Pancreas (tissue), 10 donors: ENCODE measurements around the gene ADGRV1. TPM values are rescaled to one million over a fixed set of nuclear protein-coding genes. Genes with fewer than 3 reads are reported as not detected.

Source experiments
- ATAC-seq, 4 donors: fragments of 200-7000 bp; cut with Tn5 transposase; one replicate each; pipeline versions ENCODE4 v1.8.0 to v1.9.1; 2020; ENCODE audit warnings: mild to moderate bottlenecking in 4 of 4, moderate library complexity in 4 of 4
- DNase-seq, 6 donors: peaks; one replicate each; pipeline ENCODE4 v3.0.0-alpha.2; 2020
- FAIRE-seq: peaks from 2 replicates; lab custom pipeline; 2012; peaks lifted over from hg19 to GRCh38; lab: Jason Lieb, UNC
- H3K27ac ChIP-seq, 4 donors: fragments of 200-600 bp; sonication (generic); 1 replicate in 3 of 4; 2 replicates in 1 of 4; pipeline versions ENCODE4 v1.5.0 to v1.8.0; 2020
- H3K27me3 ChIP-seq, 4 donors: fragments of 200-600 bp; one replicate each; pipeline ENCODE4 v1.8.0; 2021
- H3K36me3 ChIP-seq, 3 donors: fragments of 200-600 bp; sonication (generic) in 1 of 3; one replicate each; pipeline versions ENCODE4 v1.5.0 to v1.8.0; 2020 to 2021
- H3K4me1 ChIP-seq, 3 donors: fragments of 200-600 bp; one replicate each; pipeline ENCODE4 v1.8.0; 2021
- H3K4me3 ChIP-seq, 4 donors: fragments of 200-600 bp; sonication (generic) in 2 of 4; one replicate each; pipeline versions ENCODE4 v1.5.0 to v1.8.0; 2020 to 2021
- H3K9me3 ChIP-seq, 4 donors: fragments of 200-600 bp; one replicate each; pipeline ENCODE4 v1.8.0; 2021
- WGBS, 2 donors: extraction: QIAGEN DNeasy Blood & Tissue Kit; methylation state at CpG; one replicate each; pipeline ENCODE4 v1.1.7; 2013; 5-methylcytosine and 5-hydroxymethylcytosine counted together
- intact Hi-C, 3 donors: fragments of 100-400 bp; cut with DNase I; formaldehyde crosslinking; loops; one replicate each; pipeline versions ENCODE4 v1.11.1 to v1.14.2; 2022
- polyA plus RNA-seq, 2 donors: library from polyadenylated mRNA; stranded (reverse); fragments of 200-250 nt; gene quantifications; one replicate each; pipeline ENCODE4 v1.2.3, GENCODE V29; 2013
- total RNA-seq, 6 donors: library from RNA; stranded (reverse); fragmentation: NEBNext Ultra II Directional in 4 of 6; extraction: Animal tissue kit (Norgen Biotek cat#: 25700) in 4 of 6; gene quantifications; one replicate each; pipeline versions ENCODE4 v1.2.1 to v1.2.4, GENCODE V29; 2021 to 2023
- TF ChIP-seq, protein P1 (sequence below), 4 donors: fragments of 200-600 bp; sonication (generic) in 3 of 4; IDR thresholded peaks; one replicate each; pipeline versions ENCODE4 v1.5.0 to v1.8.0; 2021; ENCODE audit warnings: antibody characterized with exemption in 4 of 4
- donor health status: healthy with polysubstance abuse.
- donor health status: DM: no; HTN: no; CAD: no; lungs with moderate emphysema.
- donor health status: DM: no; HTN: no; CAD: no.
- donor health status: control.
- donor health status: control.
- donor health status: Bipolar disorder and iron deficiency.
- donor health status: DM: yes; HTN: yes; CAD: no.
- donor health status: DM: no; HTN: no; CAD: no.
- donor health status: DM: no; HTN: no; CAD: no.
- donor health status: DM: yes; HTN: yes; CAD: no.

The ADGRV1 gene
- total and polyA plus RNA-seq, 8 donors: 3.9 to 6.9 (median 5.4) TPM

DNA sequence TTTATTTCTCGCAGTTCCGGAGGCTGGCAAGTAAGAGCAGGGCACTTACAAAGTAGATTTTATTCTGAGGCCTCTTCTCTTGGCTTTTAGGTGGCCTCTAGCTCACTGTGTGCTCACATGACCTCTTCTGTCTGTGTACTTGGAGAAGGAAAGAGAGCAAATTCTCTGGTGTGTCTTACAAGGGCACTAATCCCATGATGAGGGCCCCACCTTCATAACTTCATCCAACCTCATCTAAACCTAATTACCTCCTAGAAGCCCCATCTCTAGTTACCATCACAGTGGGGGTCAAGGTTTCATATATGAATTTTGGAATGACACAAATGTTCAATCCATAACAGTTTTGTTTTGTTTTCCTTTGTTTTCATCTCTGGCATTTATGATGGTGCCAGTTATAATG is 376.1 kb downstream of the ADGRV1 start:
- H3K4me1 ChIP-seq: peaks cover 0 to 4% (median 0%) of the 10 kb centered on the region in 3 donors
- H3K9me3 ChIP-seq: no peaks in the 10 kb centered on the region
- ATAC-seq (no peak), DNase-seq (no peak), FAIRE-seq (no peak)
- no peaks in the 10 kb centered on the region for H3K36me3 ChIP-seq
- no peaks in the 10 kb centered on the region for H3K27me3 ChIP-seq
- no peak overlapping the region for H3K4me3 ChIP-seq
- 97 to 98% methylated on average over 2 of the region's 2 CpGs for WGBS, 2 donors
- intact Hi-C loops: no loop called here
- no peak overlapping the region for H3K27ac ChIP-seq
- TF ChIP-seq, protein P1, sequence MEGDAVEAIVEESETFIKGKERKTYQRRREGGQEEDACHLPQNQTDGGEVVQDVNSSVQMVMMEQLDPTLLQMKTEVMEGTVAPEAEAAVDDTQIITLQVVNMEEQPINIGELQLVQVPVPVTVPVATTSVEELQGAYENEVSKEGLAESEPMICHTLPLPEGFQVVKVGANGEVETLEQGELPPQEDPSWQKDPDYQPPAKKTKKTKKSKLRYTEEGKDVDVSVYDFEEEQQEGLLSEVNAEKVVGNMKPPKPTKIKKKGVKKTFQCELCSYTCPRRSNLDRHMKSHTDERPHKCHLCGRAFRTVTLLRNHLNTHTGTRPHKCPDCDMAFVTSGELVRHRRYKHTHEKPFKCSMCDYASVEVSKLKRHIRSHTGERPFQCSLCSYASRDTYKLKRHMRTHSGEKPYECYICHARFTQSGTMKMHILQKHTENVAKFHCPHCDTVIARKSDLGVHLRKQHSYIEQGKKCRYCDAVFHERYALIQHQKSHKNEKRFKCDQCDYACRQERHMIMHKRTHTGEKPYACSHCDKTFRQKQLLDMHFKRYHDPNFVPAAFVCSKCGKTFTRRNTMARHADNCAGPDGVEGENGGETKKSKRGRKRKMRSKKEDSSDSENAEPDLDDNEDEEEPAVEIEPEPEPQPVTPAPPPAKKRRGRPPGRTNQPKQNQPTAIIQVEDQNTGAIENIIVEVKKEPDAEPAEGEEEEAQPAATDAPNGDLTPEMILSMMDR (IDR thresholded peaks at IDR 0.05): no peak

DNA sequence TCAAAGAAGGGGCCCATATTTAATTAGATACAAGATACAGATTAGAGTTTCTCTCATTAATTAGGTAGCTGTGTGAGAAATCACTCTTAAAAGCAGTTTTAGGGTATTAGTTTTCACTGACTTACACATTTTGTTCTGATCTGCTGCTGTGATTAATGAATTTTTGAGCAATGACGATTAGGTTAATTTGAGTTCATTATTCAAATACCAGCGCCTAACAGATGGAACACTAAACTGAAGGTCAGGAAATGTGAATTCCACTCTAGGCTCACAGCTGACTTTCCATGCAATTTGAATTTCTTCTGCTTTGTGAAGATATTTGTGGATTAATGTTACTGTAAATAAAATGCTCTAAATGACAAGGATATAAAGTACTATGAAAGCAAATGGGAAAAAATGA is 380.6 kb downstream of the ADGRV1 start:
- no peak for DNase-seq
- ATAC-seq: peak in 1 of 4 donors; percentile 28
- FAIRE-seq: peak; percentile 65
- Histone ChIP-seq H3K9me3 (no peaks in the 10 kb centered on the region), H3K4me1 (peaks cover 0 to 10% (median 5%) of the 10 kb centered on the region in 3 donors), H3K27me3 (no peaks in the 10 kb centered on the region), H3K4me3 (no peak overlapping the region), H3K27ac (no peak overlapping the region), H3K36me3 (no peaks in the 10 kb centered on the region)
- TF ChIP-seq, protein P1 (IDR thresholded peaks at IDR 0.05): no peak
- intact Hi-C loops: no loop called here
- WGBS, 2 donors: 31 to 32% methylated on average over 2 of the region's 2 CpGs

DNA sequence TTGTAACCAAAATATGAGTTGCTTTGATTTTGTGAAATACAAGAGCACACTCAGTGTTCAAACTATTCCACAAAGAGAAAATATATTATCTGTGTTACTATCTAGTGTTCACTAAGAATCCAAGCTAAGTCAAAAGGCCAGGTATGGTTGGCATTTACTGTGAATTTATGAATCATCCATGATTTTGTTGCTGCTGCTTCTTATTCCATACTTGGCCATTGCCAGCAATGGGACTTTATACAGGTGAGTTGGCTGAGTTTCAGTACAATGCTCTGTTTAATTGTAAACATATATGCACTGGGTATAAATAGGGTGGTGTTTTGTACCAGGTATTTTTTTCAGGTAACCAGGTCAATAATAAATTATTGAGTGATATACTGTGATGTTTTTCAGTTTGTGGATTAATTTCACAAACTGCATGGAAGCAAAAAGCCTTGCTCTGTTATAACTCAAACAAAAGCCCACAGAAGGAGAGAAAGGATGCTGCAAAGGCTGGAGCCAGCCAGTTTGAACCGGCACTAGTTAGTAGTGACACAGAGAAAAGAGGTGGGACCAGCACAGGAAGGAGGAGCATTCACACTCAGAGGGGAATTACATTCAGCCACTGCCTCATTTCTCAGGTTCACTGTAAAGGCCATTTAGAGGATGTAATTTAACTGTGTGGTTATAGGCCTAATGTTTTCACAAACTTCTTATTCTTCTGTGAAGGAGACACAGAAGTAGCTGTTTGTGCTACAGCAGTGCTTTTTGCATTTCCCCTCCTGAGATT is 381.8 kb downstream of the ADGRV1 start:
- ATAC-seq (peak in 3 of 4 donors; percentile 64 to 90 (median 82)), FAIRE-seq (no peak), DNase-seq (peak in 1 of 6 donors; percentile 18)
- Histone ChIP-seq H3K27ac (no peak overlapping the region), H3K9me3 (no peaks in the 10 kb centered on the region), H3K36me3 (no peaks in the 10 kb centered on the region), H3K27me3 (no peaks in the 10 kb centered on the region), H3K4me1 (peaks cover 0 to 10% (median 5%) of the 10 kb centered on the region in 3 donors), H3K4me3 (no peak overlapping the region)
- TF ChIP-seq, protein P1 (IDR thresholded peaks at IDR 0.05): no peak
- 18 to 24% methylated on average over 1 of the region's 1 CpG for WGBS, 2 donors
- intact Hi-C loops: no loop called here

DNA sequence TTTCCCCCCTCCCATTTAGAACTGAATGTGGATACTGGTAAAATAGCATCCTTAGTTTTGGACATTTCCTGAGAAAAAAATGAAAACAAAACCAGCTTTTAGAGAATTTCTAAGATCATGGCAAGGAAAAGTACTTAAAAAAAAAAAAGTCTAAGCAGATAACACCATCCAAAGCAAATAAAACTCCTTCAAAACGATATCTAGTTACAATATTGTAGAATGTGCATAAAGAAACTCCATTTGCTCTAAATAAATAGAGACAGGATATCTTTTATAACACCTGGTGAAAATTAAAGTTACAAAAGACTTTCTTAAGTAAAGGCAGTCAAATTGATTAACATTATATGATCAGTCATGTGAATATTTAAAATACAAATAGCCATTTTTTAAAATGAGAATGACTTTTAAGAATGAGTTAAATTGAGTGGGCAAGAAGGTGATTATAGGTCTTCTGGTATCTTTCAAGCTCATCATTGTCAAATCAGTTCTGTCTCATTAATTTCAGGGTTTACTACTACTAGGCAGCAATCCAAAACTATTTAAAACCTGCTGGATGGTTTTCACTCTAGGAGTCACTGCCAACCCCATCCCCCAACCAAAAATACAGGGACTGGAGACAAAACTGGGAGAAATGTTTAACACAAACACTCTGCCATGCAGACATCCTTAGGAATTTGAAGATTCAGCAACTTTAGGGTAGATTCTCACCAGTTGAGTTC is 382.6 kb downstream of the ADGRV1 start:
- FAIRE-seq (no peak), ATAC-seq (no peak), DNase-seq (no peak)
- no peaks in the 10 kb centered on the region for H3K36me3 ChIP-seq
- TF ChIP-seq, protein P1 (IDR thresholded peaks at IDR 0.05): no peak
- peaks cover 0 to 10% (median 5%) of the 10 kb centered on the region in 3 donors for H3K4me1 ChIP-seq
- H3K27ac ChIP-seq: no peak overlapping the region
- H3K4me3 ChIP-seq: no peak overlapping the region
- intact Hi-C loops: no loop called here
- H3K27me3 ChIP-seq: no peaks in the 10 kb centered on the region
- H3K9me3 ChIP-seq: no peaks in the 10 kb centered on the region
- 13 to 29% methylated on average over 1 of the region's 1 CpG for WGBS, 2 donors
